Mammary epithelial cell (primary cell): ENCODE results near the gene NDUFV1.
"Not testable (repeated sequence)": the region's sequence is repeated elsewhere in the genome, so short reads cannot be mapped to it uniquely, and the experiment has no call there.

ENCODE experiments used
- EZH2 ChIP-seq: IDR thresholded peaks from 2 replicates; pipeline ENCODE4 v1.6.1; 2012; ENCODE audit warnings: low read length, inconsistent platforms, borderline replicate concordance
- TF ChIP-seq, protein P1 (sequence below), 2 donors: IDR thresholded peaks in 1 of 2; conservative IDR thresholded peaks in 1 of 2; 2 replicates each; pipeline ENCODE4 v1.5.1; 2011 to 2012; ENCODE audit warnings: inconsistent platforms in 2 of 2, low read length in 2 of 2, mild to moderate bottlenecking in 2 of 2, control low read depth in 1 of 2, low read depth in 1 of 2; ENCODE audit not compliant: insufficient read depth in 1 of 2; ENCODE audit errors: extremely low read depth in 1 of 2

DNA sequence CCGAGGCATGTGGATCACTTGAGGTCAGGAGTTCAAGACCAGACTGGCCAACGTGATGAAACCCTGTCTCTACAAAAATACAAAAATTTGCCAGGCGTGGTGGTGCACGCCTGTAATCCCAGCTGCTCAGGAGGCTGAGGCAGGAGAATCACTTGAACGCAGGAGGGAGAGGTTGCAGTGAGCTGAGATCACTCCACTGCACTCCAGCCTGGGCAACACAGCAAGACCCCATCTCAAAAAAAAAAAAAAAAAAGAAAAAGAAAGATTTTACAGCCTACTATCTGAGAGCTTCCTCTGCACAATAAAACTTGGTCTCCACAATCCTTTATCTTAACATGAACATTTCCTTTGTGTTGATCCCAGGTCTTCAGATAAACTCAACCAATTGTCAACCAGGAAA is 54.0 kb downstream of the NDUFV1 start:
- TF ChIP-seq, protein P1, sequence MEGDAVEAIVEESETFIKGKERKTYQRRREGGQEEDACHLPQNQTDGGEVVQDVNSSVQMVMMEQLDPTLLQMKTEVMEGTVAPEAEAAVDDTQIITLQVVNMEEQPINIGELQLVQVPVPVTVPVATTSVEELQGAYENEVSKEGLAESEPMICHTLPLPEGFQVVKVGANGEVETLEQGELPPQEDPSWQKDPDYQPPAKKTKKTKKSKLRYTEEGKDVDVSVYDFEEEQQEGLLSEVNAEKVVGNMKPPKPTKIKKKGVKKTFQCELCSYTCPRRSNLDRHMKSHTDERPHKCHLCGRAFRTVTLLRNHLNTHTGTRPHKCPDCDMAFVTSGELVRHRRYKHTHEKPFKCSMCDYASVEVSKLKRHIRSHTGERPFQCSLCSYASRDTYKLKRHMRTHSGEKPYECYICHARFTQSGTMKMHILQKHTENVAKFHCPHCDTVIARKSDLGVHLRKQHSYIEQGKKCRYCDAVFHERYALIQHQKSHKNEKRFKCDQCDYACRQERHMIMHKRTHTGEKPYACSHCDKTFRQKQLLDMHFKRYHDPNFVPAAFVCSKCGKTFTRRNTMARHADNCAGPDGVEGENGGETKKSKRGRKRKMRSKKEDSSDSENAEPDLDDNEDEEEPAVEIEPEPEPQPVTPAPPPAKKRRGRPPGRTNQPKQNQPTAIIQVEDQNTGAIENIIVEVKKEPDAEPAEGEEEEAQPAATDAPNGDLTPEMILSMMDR (conservative IDR thresholded peaks at IDR 0.05 in 1 of 2, IDR thresholded peaks at IDR 0.05 in 1 of 2; ENCODE audit: extremely low read depth in 1 of 2, insufficient read depth in 1 of 2, low read depth in 1 of 2, low read length in 2 of 2), result not testable (repeated sequence)
- TF ChIP-seq EZH2, result not testable (repeated sequence)
